Esophagus muscularis mucosa (tissue), 4 donors: ENCODE results near the gene IGF1R. TPM values are rescaled to one million over a fixed set of nuclear protein-coding genes. Genes with fewer than 3 reads are reported as not detected.

Source experiments
- DNase-seq: peaks from one replicate; pipeline ENCODE4 v3.0.0-alpha.2; 2017; ENCODE audit errors: extremely low spot score
- H3K27ac ChIP-seq, 4 donors: fragments of 200-600 bp; sonication (generic); replicated peaks in 1 of 4; 1 replicate in 3 of 4; 2 replicates in 1 of 4; pipeline ENCODE4 v1.5.1; 2016 to 2019; ENCODE audit warnings: mild to moderate bottlenecking in 1 of 4
- H3K27me3 ChIP-seq, 4 donors: fragments of 200-600 bp; sonication (generic); one replicate each; pipeline versions ENCODE4 v1.5.1 to v1.6.0; 2016 to 2019
- H3K36me3 ChIP-seq, 4 donors: fragments of 200-600 bp; sonication (generic); one replicate each; pipeline ENCODE4 v1.5.1; 2016 to 2019
- H3K4me1 ChIP-seq, 4 donors: fragments of 200-600 bp; sonication (generic); one replicate each; pipeline ENCODE4 v1.5.1; 2016 to 2019
- H3K4me3 ChIP-seq, 4 donors: fragments of 200-600 bp; sonication (generic); 1 replicate in 2 of 4; 2 replicates in 2 of 4; pipeline ENCODE4 v1.5.1; 2016 to 2019; ENCODE audit warnings: mild to moderate bottlenecking in 4 of 4, moderate library complexity in 1 of 4
- H3K9me3 ChIP-seq, 4 donors: fragments of 200-600 bp; sonication (generic); 1 replicate in 3 of 4; 2 replicates in 1 of 4; pipeline ENCODE4 v1.5.1; 2016 to 2019
- CTCF ChIP-seq, 3 experiments: fragments of 200-600 bp in 2 of 3; fragments of 450-650 bp in 1 of 3; sonication (generic) in 2 of 3; IDR thresholded peaks; one replicate each; pipeline ENCODE4 v1.5.1; 2017 to 2019; ENCODE audit warnings: antibody characterized with exemption in 3 of 3, mild to moderate bottlenecking in 2 of 3, moderate library complexity in 1 of 3
- EP300 ChIP-seq: sonication (generic); formaldehyde crosslinking; IDR thresholded peaks from one replicate; pipeline ENCODE4 v1.6.1; 2017; ENCODE audit warnings: antibody characterized with exemption
- POLR2A ChIP-seq: fragments of 450-650 bp; IDR thresholded peaks from one replicate; pipeline ENCODE4 v1.6.1; 2017; ENCODE audit warnings: antibody characterized with exemption, moderate library complexity, mild to moderate bottlenecking, low read depth
- POLR2AphosphoS5 ChIP-seq, 2 donors: sonication (generic); formaldehyde crosslinking; IDR thresholded peaks; one replicate each; pipeline ENCODE4 v1.6.1; 2017; ENCODE audit warnings: antibody characterized with exemption in 2 of 2
- WGBS: methylation state at CpG from one replicate; pipeline ENCODE4 v1.1.5; 2018; 5-methylcytosine and 5-hydroxymethylcytosine counted together
- intact Hi-C: fragments of 100-400 bp; cut with DNase I; formaldehyde crosslinking; loops from one replicate; pipeline ENCODE4 v1.15.1; 2023
- total RNA-seq, 4 donors: library from RNA; depleted of rRNA; stranded (reverse); fragments of >200 nt; gene quantifications; one replicate each; pipeline versions ENCODE4 v1.1.0 to v1.2.1, GENCODE V29; 2016

Gene IGF1R
- total RNA-seq, 4 donors from 2014 or later: 33.6 to 95.3 (median 49.7) TPM

DNA sequence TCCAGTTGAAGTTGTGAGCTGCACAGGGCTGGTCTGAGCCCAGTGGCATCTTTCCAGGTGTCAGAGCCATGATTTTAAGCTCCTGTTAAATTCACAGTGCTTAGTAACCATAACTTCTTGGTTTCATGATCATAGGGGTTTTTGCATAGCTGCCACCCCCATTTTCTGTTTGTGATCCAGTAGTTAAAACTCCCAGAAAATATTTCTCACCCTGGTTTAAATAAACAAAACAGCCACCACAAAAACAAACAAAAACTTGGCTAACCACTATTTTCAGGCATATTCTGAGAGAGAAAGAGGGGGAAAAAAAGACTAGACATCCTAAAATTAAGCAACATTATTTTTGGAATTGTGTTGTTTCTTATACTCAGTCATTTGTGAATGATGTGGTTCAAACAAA lies 175.3 kb downstream of the IGF1R start:
- H3K27ac ChIP-seq: no peak overlapping the region

DNA sequence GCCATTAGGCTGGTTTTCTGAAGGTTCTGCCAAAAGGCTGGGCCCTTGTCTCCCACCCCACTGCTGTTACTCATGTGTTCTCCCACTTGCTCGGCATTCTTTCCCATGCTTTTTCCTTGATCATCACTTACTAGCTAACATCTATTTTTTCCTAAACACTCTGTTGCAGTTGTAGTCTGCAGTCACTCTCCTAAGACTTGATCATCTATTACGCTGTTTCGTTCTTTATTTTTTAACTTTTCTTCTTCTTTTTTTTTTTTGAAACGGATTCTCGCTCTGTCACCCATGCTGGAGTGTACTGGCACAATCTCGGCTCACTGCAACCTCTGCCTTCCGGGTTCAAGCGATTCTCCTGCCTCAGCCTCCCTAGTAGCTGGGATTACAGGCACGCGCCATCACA lies 176.3 kb downstream of the IGF1R start:
- no peak overlapping the region for H3K4me3 ChIP-seq
- peaks cover 0 to 9% (median 6%) of the 10 kb centered on the region in 4 donors for H3K9me3 ChIP-seq
- no peaks in the 10 kb centered on the region for H3K36me3 ChIP-seq
- H3K4me1 ChIP-seq: peaks cover 8 to 29% (median 18%) of the 10 kb centered on the region in 4 donors
- no peak for DNase-seq
- whole genome bisulfite sequencing: 95% methylated on average over 10 of the region's 10 CpGs
- intact Hi-C loops: no loop called here
- no peaks in the 10 kb centered on the region for H3K27me3 ChIP-seq
- no peak overlapping the region for H3K27ac ChIP-seq
- TF ChIP-seq EP300 (no peak), POLR2AphosphoS5 (IDR thresholded peaks at IDR 0.05) (no peak), POLR2A (no peak), CTCF (IDR thresholded peaks at IDR 0.05) (no peak)

More for the DNA sequence above, 175.3 kb downstream of the IGF1R start:
- no peak for DNase-seq
- Histone ChIP-seq H3K36me3 (no peaks in the 10 kb centered on the region), H3K9me3 (no peaks in the 10 kb centered on the region), H3K4me3 (no peak overlapping the region), H3K27me3 (no peaks in the 10 kb centered on the region), H3K4me1 (peaks cover 8 to 29% (median 18%) of the 10 kb centered on the region in 4 donors)
- TF ChIP-seq POLR2AphosphoS5 (IDR thresholded peaks at IDR 0.05) (no peak), CTCF (IDR thresholded peaks at IDR 0.05) (no peak), POLR2A (no peak), EP300 (no peak)
- intact Hi-C loops: no loop called here

- H3K27me3 ChIP-seq: no peaks in the 10 kb centered on the region
- no peak for DNase-seq
- no peak for TF ChIP-seq POLR2AphosphoS5 (IDR thresholded peaks at IDR 0.05)
- no peak for TF ChIP-seq EP300
- TF ChIP-seq CTCF (IDR thresholded peaks at IDR 0.05): no peak
- H3K27ac ChIP-seq: no peak overlapping the region
- H3K36me3 ChIP-seq: no peaks in the 10 kb centered on the region
- H3K4me1 ChIP-seq: peaks cover 8 to 29% (median 18%) of the 10 kb centered on the region in 4 donors
- WGBS: 49% methylated on average over 3 of the region's 3 CpGs
- no peak overlapping the region for H3K4me3 ChIP-seq
- intact Hi-C loops: no loop called here
- H3K9me3 ChIP-seq: peaks cover 0 to 25% (median 24%) of the 10 kb centered on the region in 4 donors
These were observed 178.3 kb downstream of the IGF1R start for GRCh38 chr15:98826658-98827057.

DNA sequence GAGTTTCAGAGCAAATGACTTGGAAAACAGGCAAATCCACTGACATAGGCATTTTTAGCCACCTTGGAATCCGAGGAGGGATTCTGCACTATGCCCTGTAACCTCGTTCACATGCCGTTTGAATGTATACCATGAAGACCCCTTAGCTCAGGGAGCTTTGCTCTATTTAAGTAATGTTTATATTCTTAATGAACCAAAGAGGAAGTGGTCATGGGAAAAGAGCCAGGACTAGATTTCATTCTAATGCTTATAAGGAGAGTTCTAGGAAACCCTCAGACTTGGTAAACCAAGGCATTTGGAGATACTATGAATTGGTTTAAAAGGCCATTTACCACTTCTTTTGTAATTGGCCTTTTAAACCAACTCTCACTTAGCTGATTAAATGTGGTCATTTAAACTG lies 178.9 kb downstream of the IGF1R start:
- TF ChIP-seq POLR2A (no peak), CTCF (IDR thresholded peaks at IDR 0.05) (no peak), POLR2AphosphoS5 (IDR thresholded peaks at IDR 0.05) (no peak), EP300 (no peak)
- DNase-seq: no peak
- no peak overlapping the region for H3K4me3 ChIP-seq
- intact Hi-C loops: no loop called here
- peaks cover 8 to 26% (median 18%) of the 10 kb centered on the region in 4 donors for H3K4me1 ChIP-seq
- H3K27ac ChIP-seq: no peak overlapping the region
- no peaks in the 10 kb centered on the region for H3K27me3 ChIP-seq
- no peaks in the 10 kb centered on the region for H3K36me3 ChIP-seq
- 55% methylated on average over 3 of the region's 3 CpGs for WGBS
- peaks cover 0 to 31% (median 24%) of the 10 kb centered on the region in 4 donors for H3K9me3 ChIP-seq

- Histone ChIP-seq H3K9me3 (peaks cover 0 to 32% (median 24%) of the 10 kb centered on the region in 4 donors), H3K4me3 (no peak overlapping the region), H3K27me3 (no peaks in the 10 kb centered on the region), H3K27ac (no peak overlapping the region), H3K36me3 (no peaks in the 10 kb centered on the region), H3K4me1 (peaks cover 0 to 21% (median 16%) of the 10 kb centered on the region in 4 donors)
- TF ChIP-seq EP300 (no peak), CTCF (IDR thresholded peaks at IDR 0.05) (no peak), POLR2AphosphoS5 (IDR thresholded peaks at IDR 0.05) (no peak), POLR2A (no peak)
- no peak for DNase-seq
- 98% methylated on average over 4 of the region's 4 CpGs for WGBS
- intact Hi-C loops: no loop called here
These were observed 181.8 kb downstream of the IGF1R start for GRCh38 chr15:98830034-98830634.
